IMR-90 (cell line): ENCODE measurements around the gene MAMLD1. TPM values are rescaled to one million over a fixed set of nuclear protein-coding genes. Genes with fewer than 3 reads are reported as not detected.

Experiments
- ATAC-seq: fragments of 200-7000 bp; cut with Tn5 transposase; 2 replicates; pipeline ENCODE4 v1.9.1; 2020; ENCODE audit warnings: low read depth, mild to moderate bottlenecking, moderate library complexity
- BruUV-seq: library from RNA; stranded (reverse); fragments of 400-500 nt; replicated peaks from 2 replicates; lab custom pipeline; 2021; lab: Mats Ljungman, UMichigan
- CTCF ChIA-PET: fragments of 300-600 bp; formaldehyde crosslinking; extraction: SDS; loops from one replicate; lab custom pipeline; 2021; ENCODE audit warnings: antibody characterized with exemption; lab: Yijun Ruan, JAX
- POLR2A ChIA-PET: fragments of 300-600 bp; sonication (Branson Sonifier 250); formaldehyde crosslinking; loops from one replicate; lab custom pipeline; 2022; ENCODE audit warnings: antibody characterized with exemption; ENCODE audit not compliant: unreplicated experiment; lab: Charles Lee
- DNase-seq: peaks from one replicate; pipeline ENCODE4 v3.0.0; 2013
- H2AFZ ChIP-seq: replicated peaks from 2 replicates; pipeline ENCODE3; 2013; ENCODE audit warnings: low read length, mild to moderate bottlenecking; ENCODE audit not compliant: poor library complexity
- H2AK5ac ChIP-seq: 2 replicates; pipeline ENCODE4 v1.6.1; 2013; ENCODE audit warnings: low read depth, low read length, inconsistent platforms
- H2AK9ac ChIP-seq: replicated peaks from 2 replicates; pipeline ENCODE3; 2013; ENCODE audit warnings: mild to moderate bottlenecking, low read depth, low read length, moderate library complexity; ENCODE audit not compliant: poor library complexity
- H2BK120ac ChIP-seq: 2 replicates; pipeline ENCODE4 v1.6.1; 2013; ENCODE audit warnings: low read depth, low read length, inconsistent platforms
- H2BK15ac ChIP-seq: 3 replicates; pipeline ENCODE4 v1.6.1; 2013; ENCODE audit warnings: low read depth, low read length, inconsistent platforms
- H2BK20ac ChIP-seq: 2 replicates; pipeline ENCODE4 v1.6.1; 2013; ENCODE audit warnings: low read depth, mild to moderate bottlenecking, inconsistent platforms, low read length, moderate library complexity
- H2BK5ac ChIP-seq: 2 replicates; pipeline ENCODE4 v1.6.1; 2013; ENCODE audit warnings: mild to moderate bottlenecking, low read depth, low read length, inconsistent platforms; ENCODE audit not compliant: poor library complexity, severe bottlenecking
- H3K14ac ChIP-seq: replicated peaks from 2 replicates; pipeline ENCODE4 v1.6.1; 2013; ENCODE audit warnings: low read depth, low read length, inconsistent platforms
- H3K18ac ChIP-seq: 2 replicates; pipeline ENCODE4 v1.6.1; 2013; ENCODE audit warnings: low read depth, low read length, control low read depth
- H3K23ac ChIP-seq: 2 replicates; pipeline ENCODE4 v1.6.1; 2013; ENCODE audit warnings: low read depth, low read length, inconsistent platforms
- H3K27ac ChIP-seq: 2 replicates; pipeline ENCODE4 v1.5.1; 2013; ENCODE audit warnings: mild to moderate bottlenecking, control low read depth, low read length; ENCODE audit not compliant: insufficient read depth
- H3K27me3 ChIP-seq: 2 replicates; pipeline ENCODE4 v1.6.1; 2013; ENCODE audit warnings: low read length; ENCODE audit not compliant: control insufficient read depth, insufficient read depth
- H3K36me3 ChIP-seq: 2 replicates; pipeline ENCODE4 v1.6.1; 2013; ENCODE audit warnings: low read length, mixed read lengths; ENCODE audit not compliant: control insufficient read depth, insufficient read depth
- H3K4ac ChIP-seq: 2 replicates; pipeline ENCODE4 v1.6.1; 2013; ENCODE audit warnings: low read depth, low read length, inconsistent platforms
- H3K4me1 ChIP-seq: 2 replicates; pipeline ENCODE4 v1.6.1; 2013; ENCODE audit warnings: low read length, mixed read lengths; ENCODE audit not compliant: control insufficient read depth, insufficient read depth
- H3K4me2 ChIP-seq: 2 replicates; pipeline ENCODE4 v1.6.1; 2013; ENCODE audit warnings: low read depth, mild to moderate bottlenecking, control low read depth, low read length, moderate library complexity
- H3K4me3 ChIP-seq: 2 replicates; pipeline ENCODE4 v1.5.1; 2013; ENCODE audit warnings: low read depth, mild to moderate bottlenecking, control low read depth, low read length, moderate library complexity; ENCODE audit not compliant: insufficient read depth
- H3K56ac ChIP-seq: 2 replicates; pipeline ENCODE4 v1.6.1; 2013; ENCODE audit warnings: low read length, inconsistent platforms; ENCODE audit not compliant: insufficient read depth; ENCODE audit errors: extremely low read depth
- H3K79me1 ChIP-seq, 2 experiments: 2 replicates each; pipeline ENCODE4 v1.6.1; 2013; ENCODE audit warnings: low read length in 2 of 2, inconsistent platforms in 1 of 2, low read depth in 1 of 2
- H3K9ac ChIP-seq: 2 replicates; pipeline ENCODE4 v1.6.1; 2013; ENCODE audit warnings: low read depth, low read length, control low read depth
- H3K9me1 ChIP-seq: 2 replicates; pipeline ENCODE4 v1.6.1; 2013; ENCODE audit warnings: low read length, inconsistent platforms; ENCODE audit not compliant: insufficient read depth
- H3K9me3 ChIP-seq: 2 replicates; pipeline ENCODE4 v1.6.1; 2013; ENCODE audit warnings: low read length; ENCODE audit not compliant: control insufficient read depth, insufficient read depth
- H4K20me1 ChIP-seq: 2 replicates; pipeline ENCODE4 v1.6.1; 2013; ENCODE audit warnings: low read length, inconsistent platforms; ENCODE audit not compliant: insufficient read depth
- H4K5ac ChIP-seq: 2 replicates; pipeline ENCODE4 v1.6.1; 2013; ENCODE audit warnings: mild to moderate bottlenecking, low read depth, low read length, control low read depth
- H4K8ac ChIP-seq, 2 experiments: 2 replicates each; pipeline ENCODE4 v1.6.1; 2013; ENCODE audit warnings: low read depth in 2 of 2, low read length in 2 of 2, control low read depth in 1 of 2, inconsistent platforms in 1 of 2
- H4K91ac ChIP-seq: 2 replicates; pipeline ENCODE4 v1.6.1; 2013; ENCODE audit warnings: low read depth, low read length, inconsistent platforms; ENCODE audit not compliant: insufficient read depth
- CHD1 ChIP-seq: IDR thresholded peaks from 2 replicates; pipeline ENCODE4 v1.6.1; 2012; ENCODE audit warnings: low read depth, low read length, improper control_type of control experiment
- ELK1 ChIP-seq: fragments of 150-350 bp; IDR thresholded peaks from 2 replicates; pipeline ENCODE4 v1.6.1; 2016; ENCODE audit warnings: low read depth, mild to moderate bottlenecking, low read length, moderate library complexity, borderline replicate concordance
- MAFK ChIP-seq: IDR thresholded peaks from 2 replicates; pipeline ENCODE4 v1.6.1; 2012; ENCODE audit warnings: low read depth, low read length, improper control_type of control experiment
- NFE2L2 ChIP-seq: fragments of 150-350 bp; IDR thresholded peaks from 2 replicates; pipeline ENCODE4 v1.6.1; 2016; ENCODE audit warnings: low read depth, mild to moderate bottlenecking, low read length
- POLR2A ChIP-seq: IDR thresholded peaks from 2 replicates; pipeline ENCODE4 v1.6.1; 2012; ENCODE audit warnings: mild to moderate bottlenecking, low read depth, low read length
- RCOR1 ChIP-seq: IDR thresholded peaks from 2 replicates; pipeline ENCODE4 v1.6.1; 2012; ENCODE audit warnings: mild to moderate bottlenecking, low read length, improper control_type of control experiment; ENCODE audit not compliant: insufficient replicate concordance
- RFX5 ChIP-seq: IDR thresholded peaks from 2 replicates; pipeline ENCODE4 v1.8.0; 2012; ENCODE audit warnings: low read depth, mild to moderate bottlenecking, low read length, moderate library complexity
- SMC3 ChIP-seq: fragments of 150-350 bp; IDR thresholded peaks from 2 replicates; pipeline ENCODE4 v1.6.1; 2016; ENCODE audit warnings: low read depth, mild to moderate bottlenecking, antibody characterized with exemption, low read length, moderate library complexity
- WGBS, 2 experiments: methylation state at CpG; one replicate each; pipeline versions ENCODE4 v1.1.5 to v1.1.7; 2013; ENCODE audit warnings: missing lambda C conversion rate in 2 of 2; ENCODE audit not compliant: insufficient read length in 1 of 2; ENCODE audit errors: extremely low coverage in 2 of 2; 5-methylcytosine and 5-hydroxymethylcytosine counted together
- dilution Hi-C: fragments of 300-500 bp; cut with HindIII; formaldehyde crosslinking; loops from one replicate; pipeline ENCODE4 v1.14.3; 2018; ENCODE audit warnings: low sequenced_read_pairs; ENCODE audit not compliant: unreplicated experiment
- in situ Hi-C: fragments of 300-500 bp; cut with MboI; formaldehyde crosslinking; loops from 3 replicates; pipeline ENCODE4 v1.14.3; 2019; ENCODE audit warnings: low sequenced_read_pairs, inconsistent platforms, mixed read lengths
- intact Hi-C: fragments of 100-400 bp; cut with micrococcal nuclease; formaldehyde crosslinking; loops from 2 replicates; pipeline ENCODE4 v1.10.0; 2022
- polyA plus RNA-seq, 3 experiments: library from polyadenylated mRNA; depleted of rRNA; stranded (reverse); fragments of >200 nt; gene quantifications; 2 replicates each; pipeline ENCODE4 v1.2.3, GENCODE V29; 2012; ENCODE audit warnings: low replicate concordance in 1 of 3
- total RNA-seq: library from RNA; depleted of rRNA; stranded (reverse); fragments of >200 nt; gene quantifications from 2 replicates; pipeline ENCODE4 v1.2.3, GENCODE V29; 2012

The MAMLD1 gene
- total and polyA plus RNA-seq, 2 of the 4 experiments (the other 2 are of a cell fraction): 1.4 to 11.0 TPM

- no peak overlapping the region for H2AK9ac ChIP-seq
- BruUV-seq: no TSS peak
- ChIA-PET POLR2A (no interaction called here), CTCF (no interaction called here)
- H3K27ac ChIP-seq: no peak overlapping the region
- no peaks in the 10 kb centered on the region for H4K20me1 ChIP-seq
- no peak overlapping the region for H2AFZ ChIP-seq
- no peak overlapping the region for H3K4me3 ChIP-seq
- H2AK5ac ChIP-seq: no peak overlapping the region
- no peak overlapping the region for H3K14ac ChIP-seq
- H2BK20ac ChIP-seq: no peak overlapping the region
- intact Hi-C loops: no loop called here
- H3K4me1 ChIP-seq: peaks cover 2% of the 10 kb centered on the region
- H3K9me1 ChIP-seq: no peaks in the 10 kb centered on the region
- H3K4ac ChIP-seq: no peak overlapping the region
- H2BK15ac ChIP-seq: no peak overlapping the region
- no peak overlapping the region for H3K4me2 ChIP-seq
- no peak overlapping the region for H2BK120ac ChIP-seq
- dilution Hi-C loops: no loop called here
- DNase-seq (no peak), ATAC-seq (no peak)
- H3K27me3 ChIP-seq: no peaks in the 10 kb centered on the region; the same call in none of the 2 replicates
- no peak overlapping the region for H4K5ac ChIP-seq
- H3K18ac ChIP-seq: no peak overlapping the region
- peaks cover 0 to 5% of the 10 kb centered on the region in 2 experiments; a peak in 1 of 4 replicates for H3K79me1 ChIP-seq
- H3K9me3 ChIP-seq: no peaks in the 10 kb centered on the region
- no peak overlapping the region for H3K56ac ChIP-seq
- H2BK5ac ChIP-seq: no peak overlapping the region
- H4K8ac ChIP-seq: no peak overlapping the region
- no peak overlapping the region for H3K23ac ChIP-seq
- H3K36me3 ChIP-seq: no peaks in the 10 kb centered on the region
- no peak overlapping the region for H4K91ac ChIP-seq
- TF ChIP-seq RFX5 (no peak), RCOR1 (no peak), MAFK (no peak), CHD1 (no peak), POLR2A (no peak), ELK1 (no peak), SMC3 (no peak), NFE2L2 (no peak)
- no peak overlapping the region for H3K9ac ChIP-seq
- WGBS, 2 experiments: no CpG with 5 or more reads among the region's 3 CpGs
- in situ Hi-C loops: loop anchor here (25.0 kb wide), 2 partner anchors 354 to 396 kb away; no protein-coding TSS in a partner anchor
Measured at GRCh38 chrX:150358651-150359050, 4.5 kb upstream of the MAMLD1 start.
